Hepatocyte (in vitro differentiated cells): ENCODE results near the gene TACR2. TPM values are rescaled to one million over a fixed set of nuclear protein-coding genes. Genes with fewer than 3 reads are reported as not detected.

ENCODE experiments used
- DNase-seq: peaks from one replicate; pipeline ENCODE4 v3.0.0-alpha.2; 2016; ENCODE audit warnings: low spot score
- H2AFZ ChIP-seq: fragments of 200-600 bp; sonication (generic); 2 replicates; pipeline ENCODE4 v1.6.0; 2016; ENCODE audit warnings: antibody characterized with exemption, mild to moderate bottlenecking
- H3K27ac ChIP-seq: fragments of 200-600 bp; sonication (generic); 2 replicates; pipeline ENCODE4 v1.5.1; 2016; ENCODE audit warnings: mild to moderate bottlenecking
- H3K27me3 ChIP-seq: fragments of 200-600 bp; sonication (generic); 2 replicates; pipeline ENCODE4 v1.6.1; 2016
- H3K36me3 ChIP-seq: fragments of 200-600 bp; sonication (generic); replicated peaks from 2 replicates; pipeline ENCODE4 v1.5.1; 2016; ENCODE audit warnings: low read depth; ENCODE audit not compliant: insufficient read depth
- H3K4me1 ChIP-seq: fragments of 200-600 bp; sonication (generic); 2 replicates; pipeline ENCODE4 v1.5.1; 2016; ENCODE audit warnings: mild to moderate bottlenecking, moderate library complexity; ENCODE audit not compliant: insufficient read depth
- H3K4me2 ChIP-seq: fragments of 200-600 bp; sonication (generic); 2 replicates; pipeline ENCODE4 v1.6.0; 2016
- H3K4me3 ChIP-seq: fragments of 200-600 bp; sonication (generic); 2 replicates; pipeline ENCODE4 v1.5.1; 2016; ENCODE audit warnings: mild to moderate bottlenecking
- H3K79me2 ChIP-seq: fragments of 200-600 bp; sonication (generic); 2 replicates; pipeline ENCODE4 v1.6.0; 2017; ENCODE audit warnings: mild to moderate bottlenecking
- H3K9me2 ChIP-seq: fragments of 200-600 bp; sonication (generic); replicated peaks from 2 replicates; pipeline ENCODE4 v1.6.0; 2017; ENCODE audit warnings: mild to moderate bottlenecking; ENCODE audit not compliant: insufficient read depth
- H3K9me3 ChIP-seq: fragments of 200-600 bp; sonication (generic); 2 replicates; pipeline ENCODE4 v1.5.1; 2016; ENCODE audit warnings: low read depth, mild to moderate bottlenecking
- H4K20me1 ChIP-seq: fragments of 200-600 bp; sonication (generic); 2 replicates; pipeline ENCODE4 v1.6.0; 2016; ENCODE audit warnings: mild to moderate bottlenecking; ENCODE audit not compliant: insufficient read depth, poor library complexity, severe bottlenecking
- EZH2 ChIP-seq: fragments of 200-600 bp; sonication (generic); IDR thresholded peaks from 2 replicates; pipeline ENCODE4 v1.6.1; 2016; ENCODE audit warnings: antibody characterized with exemption, mild to moderate bottlenecking, borderline replicate concordance
- EZH2phosphoT487 ChIP-seq: fragments of 200-600 bp; sonication (generic); IDR thresholded peaks from one replicate; pipeline ENCODE4 v1.6.1; 2018; ENCODE audit warnings: antibody characterized with exemption, mild to moderate bottlenecking, low read depth, moderate library complexity; ENCODE audit not compliant: unreplicated experiment, severe bottlenecking
- WGBS: methylation state at CpG from one replicate; pipeline ENCODE4 v1.1.6; 2016; ENCODE audit warnings: low lambda C conversion rate; ENCODE audit errors: missing lambda C conversion rate; 5-methylcytosine and 5-hydroxymethylcytosine counted together
- polyA plus RNA-seq: library from polyadenylated mRNA; unstranded; fragments of >200 nt; fragmentation: Nextera tagmentation; extraction: Ambion mirVana; gene quantifications from 2 replicates; pipeline ENCODE4 v1.2.1, GENCODE V29; 2016
- total RNA-seq: library from RNA; depleted of rRNA; stranded (reverse); fragments of >200 nt; gene quantifications from 2 replicates; pipeline ENCODE4 v1.2.3, GENCODE V29; 2014
- TF ChIP-seq, protein P1 (sequence below): fragments of 200-600 bp; sonication (generic); IDR thresholded peaks from 2 replicates; pipeline ENCODE4 v1.5.1; 2016; ENCODE audit warnings: antibody characterized with exemption, mild to moderate bottlenecking; ENCODE audit not compliant: poor library complexity

Gene TACR2
- total and polyA plus RNA-seq, 2 experiments from 2014 or later = 0.07 TPM; not detected in 1

DNA sequence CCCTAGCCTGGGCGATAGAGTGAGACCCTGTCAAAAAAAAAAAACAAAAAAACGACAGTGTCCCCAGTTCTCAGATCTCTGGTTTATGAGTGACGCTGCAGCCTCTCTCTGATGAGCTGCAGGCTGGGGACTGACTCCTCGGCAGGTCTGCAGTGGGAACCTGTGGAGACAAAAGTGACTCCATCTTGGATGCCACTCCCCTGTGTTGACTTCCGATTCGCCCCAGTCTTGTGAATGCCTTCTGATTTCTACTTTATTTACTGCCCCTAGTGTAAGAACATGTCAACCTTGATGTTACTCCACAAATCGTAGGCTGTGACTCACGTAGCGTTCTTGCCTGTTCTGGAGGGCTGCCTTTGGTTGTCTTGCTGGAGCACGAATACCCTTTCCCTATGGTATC, 6.2 kb downstream of the TACR2 start:
- no peaks in the 10 kb centered on the region for H3K27me3 ChIP-seq
- TF ChIP-seq, protein P1, sequence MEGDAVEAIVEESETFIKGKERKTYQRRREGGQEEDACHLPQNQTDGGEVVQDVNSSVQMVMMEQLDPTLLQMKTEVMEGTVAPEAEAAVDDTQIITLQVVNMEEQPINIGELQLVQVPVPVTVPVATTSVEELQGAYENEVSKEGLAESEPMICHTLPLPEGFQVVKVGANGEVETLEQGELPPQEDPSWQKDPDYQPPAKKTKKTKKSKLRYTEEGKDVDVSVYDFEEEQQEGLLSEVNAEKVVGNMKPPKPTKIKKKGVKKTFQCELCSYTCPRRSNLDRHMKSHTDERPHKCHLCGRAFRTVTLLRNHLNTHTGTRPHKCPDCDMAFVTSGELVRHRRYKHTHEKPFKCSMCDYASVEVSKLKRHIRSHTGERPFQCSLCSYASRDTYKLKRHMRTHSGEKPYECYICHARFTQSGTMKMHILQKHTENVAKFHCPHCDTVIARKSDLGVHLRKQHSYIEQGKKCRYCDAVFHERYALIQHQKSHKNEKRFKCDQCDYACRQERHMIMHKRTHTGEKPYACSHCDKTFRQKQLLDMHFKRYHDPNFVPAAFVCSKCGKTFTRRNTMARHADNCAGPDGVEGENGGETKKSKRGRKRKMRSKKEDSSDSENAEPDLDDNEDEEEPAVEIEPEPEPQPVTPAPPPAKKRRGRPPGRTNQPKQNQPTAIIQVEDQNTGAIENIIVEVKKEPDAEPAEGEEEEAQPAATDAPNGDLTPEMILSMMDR = no peak
- no peak for TF ChIP-seq EZH2
- TF ChIP-seq EZH2phosphoT487 = no peak
- no peaks in the 10 kb centered on the region for H4K20me1 ChIP-seq
- no peak overlapping the region for H2AFZ ChIP-seq
- no peaks in the 10 kb centered on the region for H3K36me3 ChIP-seq
- H3K9me2 ChIP-seq = no peaks in the 10 kb centered on the region
- DNase-seq = no peak
- no peaks in the 10 kb centered on the region for H3K79me2 ChIP-seq
- H3K27ac ChIP-seq = peak overlapping the region; percentile 69
- WGBS = 90% methylated on average over 10 of the region's 10 CpGs
- H3K4me1 ChIP-seq = peaks cover 10% of the 10 kb centered on the region
- no peaks in the 10 kb centered on the region for H3K9me3 ChIP-seq
- no peak overlapping the region for H3K4me2 ChIP-seq
- no peak overlapping the region for H3K4me3 ChIP-seq

DNA sequence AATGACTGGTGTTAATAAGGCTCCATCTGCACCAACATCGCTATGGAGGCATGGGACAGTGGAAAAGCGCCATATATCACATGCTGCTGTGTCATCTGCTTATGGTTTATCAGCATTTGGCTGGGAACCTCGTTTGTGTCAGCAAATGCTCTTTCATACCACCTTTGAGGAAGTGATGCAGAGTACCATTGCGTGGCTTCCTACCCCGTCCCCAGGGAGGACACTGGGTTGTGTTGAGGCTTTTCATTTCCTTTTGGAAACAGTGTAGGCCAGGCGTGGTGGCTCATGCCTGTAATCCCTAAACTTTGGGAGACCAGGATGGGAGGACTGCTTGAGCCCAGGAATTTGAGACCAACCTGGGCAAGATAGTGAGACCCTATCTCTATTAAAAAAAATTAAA, 6.8 kb downstream of the TACR2 start:
- Histone ChIP-seq H3K27me3 (no peaks in the 10 kb centered on the region), H4K20me1 (no peaks in the 10 kb centered on the region), H3K9me3 (no peaks in the 10 kb centered on the region), H3K4me2 (no peak overlapping the region), H3K79me2 (no peaks in the 10 kb centered on the region), H3K4me3 (no peak overlapping the region), H3K27ac (no peak overlapping the region), H3K4me1 (peaks cover 10% of the 10 kb centered on the region), H3K9me2 (no peaks in the 10 kb centered on the region), H3K36me3 (no peaks in the 10 kb centered on the region), H2AFZ (no peak overlapping the region)
- WGBS = 84% methylated on average over 6 of the region's 6 CpGs
- DNase-seq = no peak
- TF ChIP-seq EZH2 (no peak), EZH2phosphoT487 (no peak)
- TF ChIP-seq, protein P1 = no peak

DNA sequence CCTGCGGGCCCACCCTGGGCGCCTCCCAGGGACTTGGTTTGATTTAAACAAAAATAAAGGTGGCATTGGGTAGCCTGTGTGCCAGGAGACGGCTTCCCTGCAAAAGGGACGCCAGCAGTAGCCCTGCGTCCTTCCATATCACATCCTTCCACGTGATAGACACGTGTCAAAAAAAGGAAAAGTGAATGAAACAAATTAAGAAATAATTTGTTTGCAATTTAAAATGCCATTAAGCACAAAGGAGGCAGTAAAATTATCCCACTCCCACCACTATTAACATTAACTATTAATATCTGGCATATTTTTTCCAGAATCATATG, 7.6 kb downstream of the TACR2 start:
- Histone ChIP-seq H2AFZ (peak overlapping the region; percentile 84), H4K20me1 (no peaks in the 10 kb centered on the region), H3K9me3 (no peaks in the 10 kb centered on the region), H3K27ac (peak overlapping the region; percentile 75), H3K4me2 (peak overlapping the region; percentile 77), H3K36me3 (no peaks in the 10 kb centered on the region), H3K4me3 (peak overlapping the region; percentile 14), H3K27me3 (no peaks in the 10 kb centered on the region), H3K79me2 (no peaks in the 10 kb centered on the region), H3K9me2 (no peaks in the 10 kb centered on the region), H3K4me1 (peaks cover 10% of the 10 kb centered on the region)
- no peak for DNase-seq
- no peak for TF ChIP-seq EZH2
- TF ChIP-seq, protein P1 = no peak
- TF ChIP-seq EZH2phosphoT487 = no peak
- WGBS = 62% methylated on average over 7 of the region's 7 CpGs
